Calu3 (cell line): ENCODE data around the gene OR2M3. TPM values are rescaled to one million over a fixed set of nuclear protein-coding genes. Genes with fewer than 3 reads are reported as not detected.

Source experiments
- BruUV-seq: library from RNA; stranded (reverse); fragments of 400-500 nt; replicated peaks from 2 replicates; lab custom pipeline; 2021; lab: Mats Ljungman, UMichigan
- CTCF ChIA-PET: fragments of 300-600 bp; sonication (Branson Sonifier 250); formaldehyde crosslinking; loops from one replicate; lab custom pipeline; 2022; ENCODE audit warnings: antibody characterized with exemption; lab: Charles Lee
- DNase-seq: peaks from one replicate; pipeline ENCODE4 v3.0.0; 2022
- H3K27ac Mint-ChIP-seq: one replicate; pipeline ENCODE4 v1.8.0; 2022; ENCODE audit warnings: mixed read lengths; ENCODE audit not compliant: unreplicated experiment
- H3K27me3 Mint-ChIP-seq: one replicate; pipeline ENCODE4 v1.8.0; 2022; ENCODE audit warnings: mixed read lengths; ENCODE audit not compliant: unreplicated experiment
- H3K36me3 Mint-ChIP-seq: one replicate; pipeline ENCODE4 v1.8.0; 2022; ENCODE audit warnings: mild to moderate bottlenecking, moderate library complexity, mixed read lengths; ENCODE audit not compliant: insufficient read depth, unreplicated experiment
- H3K4me1 Mint-ChIP-seq: one replicate; pipeline ENCODE4 v1.8.0; 2022; ENCODE audit warnings: mild to moderate bottlenecking, low read depth, mixed read lengths; ENCODE audit not compliant: unreplicated experiment
- H3K4me3 Mint-ChIP-seq: one replicate; pipeline ENCODE4 v1.8.0; 2022; ENCODE audit warnings: mild to moderate bottlenecking, low read depth, moderate library complexity, mixed read lengths; ENCODE audit not compliant: unreplicated experiment
- H3K9me3 Mint-ChIP-seq: one replicate; pipeline ENCODE4 v1.8.0; 2022; ENCODE audit warnings: low read depth, mixed read lengths; ENCODE audit not compliant: unreplicated experiment
- intact Hi-C: fragments of 100-400 bp; cut with micrococcal nuclease; formaldehyde crosslinking; loops from one replicate; pipeline ENCODE4 v1.10.0; 2022; ENCODE audit not compliant: unreplicated experiment
- total RNA-seq: library from RNA; stranded (reverse); gene quantifications from 2 replicates; pipeline ENCODE4 v1.2.3, GENCODE V29; 2022
- TF ChIP-seq, protein P1 (sequence below): fragments of 200-600 bp; IDR thresholded peaks from one replicate; pipeline ENCODE4 v1.8.0; 2022; ENCODE audit warnings: antibody characterized with exemption; ENCODE audit not compliant: unreplicated experiment

The OR2M3 gene
- total RNA-seq, 1 experiment from 2014 or later = not detected

- peaks cover 23% of the 10 kb centered on the region for H3K9me3 Mint-ChIP-seq
- H3K27me3 Mint-ChIP-seq = no peaks in the 10 kb centered on the region
- no peaks in the 10 kb centered on the region for H3K36me3 Mint-ChIP-seq
- no peak overlapping the region for H3K27ac Mint-ChIP-seq
- CTCF ChIA-PET = no interaction called here
- BruUV-seq = no TSS peak
- no peaks in the 10 kb centered on the region for H3K4me1 Mint-ChIP-seq
- TF ChIP-seq, protein P1, sequence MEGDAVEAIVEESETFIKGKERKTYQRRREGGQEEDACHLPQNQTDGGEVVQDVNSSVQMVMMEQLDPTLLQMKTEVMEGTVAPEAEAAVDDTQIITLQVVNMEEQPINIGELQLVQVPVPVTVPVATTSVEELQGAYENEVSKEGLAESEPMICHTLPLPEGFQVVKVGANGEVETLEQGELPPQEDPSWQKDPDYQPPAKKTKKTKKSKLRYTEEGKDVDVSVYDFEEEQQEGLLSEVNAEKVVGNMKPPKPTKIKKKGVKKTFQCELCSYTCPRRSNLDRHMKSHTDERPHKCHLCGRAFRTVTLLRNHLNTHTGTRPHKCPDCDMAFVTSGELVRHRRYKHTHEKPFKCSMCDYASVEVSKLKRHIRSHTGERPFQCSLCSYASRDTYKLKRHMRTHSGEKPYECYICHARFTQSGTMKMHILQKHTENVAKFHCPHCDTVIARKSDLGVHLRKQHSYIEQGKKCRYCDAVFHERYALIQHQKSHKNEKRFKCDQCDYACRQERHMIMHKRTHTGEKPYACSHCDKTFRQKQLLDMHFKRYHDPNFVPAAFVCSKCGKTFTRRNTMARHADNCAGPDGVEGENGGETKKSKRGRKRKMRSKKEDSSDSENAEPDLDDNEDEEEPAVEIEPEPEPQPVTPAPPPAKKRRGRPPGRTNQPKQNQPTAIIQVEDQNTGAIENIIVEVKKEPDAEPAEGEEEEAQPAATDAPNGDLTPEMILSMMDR = no peak
- intact Hi-C loops = no loop called here
- no peak overlapping the region for H3K4me3 Mint-ChIP-seq
- no peak for DNase-seq
These were observed 28.5 kb downstream of the OR2M3 start for GRCh38 chr1:248225537-248225936.

GRCh38 chr1:248229360-248229908 is 32.4 kb downstream of the OR2M3 start:
- peaks cover 23% of the 10 kb centered on the region for H3K9me3 Mint-ChIP-seq
- CTCF ChIA-PET = no interaction called here
- TF ChIP-seq, protein P1 = no peak
- H3K4me1 Mint-ChIP-seq = no peaks in the 10 kb centered on the region
- no peak for DNase-seq
- no peak overlapping the region for H3K4me3 Mint-ChIP-seq
- no peaks in the 10 kb centered on the region for H3K27me3 Mint-ChIP-seq
- no peak overlapping the region for H3K27ac Mint-ChIP-seq
- BruUV-seq = no TSS peak
- no peaks in the 10 kb centered on the region for H3K36me3 Mint-ChIP-seq
- intact Hi-C loops = no loop called here

- Mint-ChIP-seq H3K4me1 (no peaks in the 10 kb centered on the region), H3K36me3 (no peaks in the 10 kb centered on the region), H3K27ac (no peak within 1 kb of the TSS), H3K9me3 (peaks cover 22% of the 10 kb centered on the region), H3K27me3 (no peaks in the 10 kb centered on the region), H3K4me3 (no peak within 1 kb of the TSS)
- no peak for DNase-seq
- intact Hi-C loops = no loop called here
- CTCF ChIA-PET = no interaction called here
- no TSS peak for BruUV-seq
- TF ChIP-seq, protein P1 = no peak
These were observed 34.1 kb downstream of the OR2M3 start, which contains the start of gene OR2M4 for GRCh38 chr1:248231117-248231516. Gene OR2M4 (plus strand): TSS chr1:248231417. CDS start chr1:248238929, 7,512 bp downstream.

DNA sequence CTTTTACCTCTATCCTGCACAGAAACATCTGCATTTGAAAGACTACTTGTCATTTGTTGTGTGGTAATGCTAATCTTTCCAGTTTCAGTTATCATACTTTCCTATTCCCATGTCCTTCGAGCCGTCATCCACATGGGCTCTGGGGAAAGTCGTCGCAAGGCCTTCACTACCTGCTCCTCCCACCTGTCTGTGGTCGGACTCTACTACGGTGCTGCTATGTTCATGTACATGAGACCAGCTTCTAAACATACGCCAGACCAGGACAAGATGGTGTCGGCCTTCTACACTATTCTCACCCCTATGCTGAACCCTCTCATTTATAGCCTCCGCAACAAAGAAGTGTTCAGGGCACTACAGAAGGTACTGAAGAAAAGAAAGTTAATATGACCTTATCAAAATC is 42.4 kb downstream of the OR2M3 start:
- H3K4me3 Mint-ChIP-seq = no peak overlapping the region
- H3K9me3 Mint-ChIP-seq = peaks cover 11% of the 10 kb centered on the region
- TF ChIP-seq, protein P1 = no peak
- peaks cover 4% of the 10 kb centered on the region for H3K36me3 Mint-ChIP-seq
- no TSS peak for BruUV-seq
- intact Hi-C loops = no loop called here
- CTCF ChIA-PET = no interaction called here
- no peaks in the 10 kb centered on the region for H3K4me1 Mint-ChIP-seq
- DNase-seq = no peak
- no peak overlapping the region for H3K27ac Mint-ChIP-seq
- no peaks in the 10 kb centered on the region for H3K27me3 Mint-ChIP-seq
